ENCODE results near the gene LAMA4.
A peak's percentile ranks its signal among the peaks of the same experiment; 100 is the strongest.

Gene LAMA4

DNA sequence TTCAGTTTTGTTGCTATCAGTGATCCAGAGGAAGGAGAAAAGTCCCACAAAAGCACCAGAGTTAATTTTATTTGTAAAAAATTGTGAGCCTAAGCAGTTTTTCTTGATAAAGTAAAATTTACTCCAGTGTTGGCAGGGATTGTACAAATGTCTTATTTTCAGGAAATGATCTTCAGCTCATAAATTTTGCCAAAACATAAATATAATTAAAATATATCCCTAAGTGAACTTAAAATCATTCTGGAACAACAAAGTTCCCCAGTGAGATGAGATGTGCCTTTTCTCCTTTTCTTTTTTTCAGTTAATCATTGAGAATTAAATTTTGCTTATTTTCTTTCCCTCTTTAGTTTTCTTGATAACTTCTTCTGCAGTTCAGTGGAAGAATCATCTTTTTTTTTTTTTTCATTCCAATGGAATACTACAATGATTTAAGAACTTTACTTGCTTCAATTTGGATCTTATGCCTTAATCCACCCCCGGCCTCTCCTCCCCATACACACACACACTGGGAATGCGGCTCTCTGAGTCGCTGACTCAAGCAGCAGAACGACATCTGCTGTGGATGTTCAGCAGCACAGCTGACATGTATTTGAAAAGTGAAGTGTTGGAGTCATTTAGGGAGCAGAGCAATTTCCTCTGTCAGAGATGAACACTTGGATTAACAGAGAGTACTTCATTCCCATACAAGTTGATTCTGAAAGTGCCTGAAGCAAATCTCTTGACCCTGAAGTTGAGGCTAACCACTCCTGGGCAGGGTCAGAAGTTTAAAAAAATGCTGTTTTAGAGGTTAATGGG lies 27.7 kb upstream of the LAMA4 start:
- ChIA-PET POLR2A (interaction anchor here (0.8 to 1.2 kb wide), 2 partner anchors 28 to 96 kb away, joined by 3 to 5 read pairs; partner anchors contain the start of gene LAMA4), CTCF (interaction anchor here (0.6 to 2.2 kb wide), 5 partner anchors 12 to 1037 kb away, joined by 3 to 12 read pairs (median 5); no protein-coding TSS in a partner anchor)
- no peak for TF ChIP-seq NFRKB (IDR thresholded peaks at IDR 0.05)
- no peak for TF ChIP-seq FOXK2 (IDR thresholded peaks at IDR 0.05)
- TF ChIP-seq, protein P1, sequence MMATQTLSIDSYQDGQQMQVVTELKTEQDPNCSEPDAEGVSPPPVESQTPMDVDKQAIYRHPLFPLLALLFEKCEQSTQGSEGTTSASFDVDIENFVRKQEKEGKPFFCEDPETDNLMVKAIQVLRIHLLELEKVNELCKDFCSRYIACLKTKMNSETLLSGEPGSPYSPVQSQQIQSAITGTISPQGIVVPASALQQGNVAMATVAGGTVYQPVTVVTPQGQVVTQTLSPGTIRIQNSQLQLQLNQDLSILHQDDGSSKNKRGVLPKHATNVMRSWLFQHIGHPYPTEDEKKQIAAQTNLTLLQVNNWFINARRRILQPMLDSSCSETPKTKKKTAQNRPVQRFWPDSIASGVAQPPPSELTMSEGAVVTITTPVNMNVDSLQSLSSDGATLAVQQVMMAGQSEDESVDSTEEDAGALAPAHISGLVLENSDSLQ (IDR thresholded peaks at IDR 0.05) = peak; percentile 51
- TF ChIP-seq FOXM1 (IDR thresholded peaks at IDR 0.05; ENCODE audit: borderline replicate concordance) = no peak
- DNase-seq (ENCODE audit: extremely low spot score) = peak; percentile 65

DNA sequence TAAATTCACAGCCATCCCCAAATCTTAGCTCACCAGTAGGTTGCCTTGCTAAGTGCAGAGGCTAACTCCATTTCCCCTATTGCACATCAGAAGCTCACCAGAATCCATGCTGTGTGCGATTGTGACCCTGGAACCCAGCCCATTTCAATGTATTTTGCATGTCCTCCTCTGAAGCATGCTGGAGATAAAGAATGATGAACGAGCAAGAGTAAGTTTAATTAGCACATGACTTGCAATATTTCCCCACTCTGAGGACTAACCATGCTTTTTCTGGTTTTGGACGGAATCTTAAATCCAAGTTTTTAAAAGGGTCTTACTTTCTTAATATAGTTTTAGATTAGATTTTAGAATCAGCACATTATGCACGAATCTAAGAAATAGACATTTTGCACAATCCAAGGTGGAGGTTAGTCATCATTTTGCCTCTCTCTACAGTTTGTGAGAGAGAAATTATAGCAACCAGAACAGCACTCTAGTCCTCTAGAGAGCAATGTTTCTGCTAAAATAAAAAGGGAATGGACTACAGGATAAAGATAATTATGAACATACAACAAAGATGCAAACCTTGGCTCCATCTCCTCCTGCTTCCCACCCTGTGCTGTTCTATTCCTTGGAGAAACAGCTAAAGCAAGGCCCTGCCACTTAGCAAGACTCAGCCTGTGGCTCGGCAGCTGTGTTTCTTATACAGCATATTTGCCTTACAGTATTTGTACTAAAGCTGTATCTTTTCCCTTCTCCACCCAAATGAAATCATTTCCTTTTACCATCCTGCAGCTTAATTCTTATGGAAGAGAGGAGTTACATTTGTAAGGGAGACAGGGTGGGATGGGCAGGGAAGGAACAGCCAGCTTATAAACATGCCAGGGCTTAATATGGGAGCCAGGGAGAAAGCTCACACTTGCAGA lies 24.9 kb upstream of the LAMA4 start:
- TF ChIP-seq LEF1 (IDR thresholded peaks at IDR 0.05; ENCODE audit: borderline replicate concordance) (no peak), L3MBTL2 (conservative IDR thresholded peaks at IDR 0.05) (no peak), BHLHE40 (IDR thresholded peaks at IDR 0.05; ENCODE audit: borderline replicate concordance) (no peak), SUZ12 (IDR thresholded peaks at IDR 0.05) (no peak), NFRKB (IDR thresholded peaks at IDR 0.05) (no peak), SP1 (IDR thresholded peaks at IDR 0.05) (no peak), ELF4 (IDR thresholded peaks at IDR 0.05) (no peak), FOXA1 (IDR thresholded peaks at IDR 0.05) (no peak), ZNF384 (IDR thresholded peaks at IDR 0.05) (no peak), HDGF (IDR thresholded peaks at IDR 0.05; ENCODE audit: borderline replicate concordance) (no peak), FOXK2 (IDR thresholded peaks at IDR 0.05) (no peak), CTBP1 (IDR thresholded peaks at IDR 0.05; ENCODE audit: borderline replicate concordance) (no peak)
- TF ChIP-seq, protein P1 (IDR thresholded peaks at IDR 0.05) = no peak
- ChIA-PET CTCF (interaction anchor here (0.8 to 1.3 kb wide), 3 partner anchors 10 to 116 kb away, joined by 3 to 5 read pairs (median 4); no protein-coding TSS in a partner anchor), POLR2A (interaction anchor here (1.3 kb wide), 1 partner anchor 25 kb away, joined by 5 read pairs; the partner anchor contains the start of gene LAMA4)
- DNase-seq (ENCODE audit: extremely low spot score) = no peak

DNA sequence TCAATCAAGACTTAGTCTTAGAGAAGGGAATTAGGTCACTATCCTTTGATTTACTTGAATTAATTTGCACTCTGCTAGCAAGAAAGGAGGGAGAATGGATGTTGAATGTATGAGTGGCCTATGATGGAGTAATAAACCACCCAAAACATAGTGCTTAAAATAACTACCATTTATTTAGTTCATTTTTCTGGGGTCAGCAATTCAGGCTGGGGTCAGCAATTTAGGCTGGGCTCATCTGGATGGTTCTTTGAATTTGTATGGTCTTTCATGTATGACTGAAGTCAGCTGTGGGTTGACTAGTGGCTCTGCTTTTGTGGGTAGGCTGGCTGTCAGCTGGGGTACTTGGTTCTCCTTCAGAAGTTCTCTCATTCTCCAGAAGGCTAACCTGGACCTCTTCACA lies 21.0 kb upstream of the LAMA4 start:
- ChIA-PET POLR2A (interaction anchor here (1.4 kb wide), 1 partner anchor 21 kb away, joined by 3 read pairs; the partner anchor contains the start of gene LAMA4), CTCF (interaction anchor here (0.6 to 0.9 kb wide), 2 partner anchors 109 to 159 kb away, joined by 3 read pairs; no protein-coding TSS in a partner anchor)
- TF ChIP-seq SUZ12 (IDR thresholded peaks at IDR 0.05) = no peak
- TF ChIP-seq NFRKB (IDR thresholded peaks at IDR 0.05) = no peak
- no peak for TF ChIP-seq ARNT (IDR thresholded peaks at IDR 0.05)

DNA sequence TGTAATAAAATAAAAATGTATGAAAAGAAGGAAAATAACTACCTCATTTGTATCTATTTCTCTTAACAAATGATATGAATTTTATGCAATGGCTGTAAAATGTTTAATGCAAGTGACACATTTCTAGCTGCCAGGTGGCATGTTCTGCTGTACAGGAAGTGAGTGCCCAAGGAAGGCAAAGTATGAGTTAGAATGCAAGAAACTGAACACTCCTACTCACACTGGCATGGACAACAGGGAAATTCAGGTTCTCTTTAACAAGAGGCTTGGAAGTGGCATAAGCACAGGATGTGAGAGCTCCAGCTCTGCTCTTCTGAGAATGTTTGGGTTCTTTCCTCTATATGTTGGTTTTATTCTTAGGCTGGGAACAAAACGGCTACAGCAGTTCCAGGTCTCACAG lies 20.4 kb upstream of the LAMA4 start:
- POLR2A ChIA-PET = no interaction called here
- no peak for TF ChIP-seq LEF1 (IDR thresholded peaks at IDR 0.05; ENCODE audit: borderline replicate concordance)
- no peak for TF ChIP-seq FOXM1 (IDR thresholded peaks at IDR 0.05; ENCODE audit: borderline replicate concordance)
- TF ChIP-seq BHLHE40 (IDR thresholded peaks at IDR 0.05; ENCODE audit: borderline replicate concordance) = no peak
- TF ChIP-seq NFRKB (IDR thresholded peaks at IDR 0.05) = no peak
- no peak for TF ChIP-seq ARNT (IDR thresholded peaks at IDR 0.05)
- no peak for TF ChIP-seq ELF4 (IDR thresholded peaks at IDR 0.05)
- no peak for TF ChIP-seq FOXA1 (IDR thresholded peaks at IDR 0.05)
- TF ChIP-seq TARDBP (IDR thresholded peaks at IDR 0.05) = no peak
- no peak for TF ChIP-seq HDGF (IDR thresholded peaks at IDR 0.05; ENCODE audit: borderline replicate concordance)
- TF ChIP-seq FOXK2 (IDR thresholded peaks at IDR 0.05) = no peak
- no peak for TF ChIP-seq SP1 (IDR thresholded peaks at IDR 0.05)
- TF ChIP-seq, protein P1 (IDR thresholded peaks at IDR 0.05) = no peak
- no peak for TF ChIP-seq L3MBTL2 (conservative IDR thresholded peaks at IDR 0.05)
- TF ChIP-seq ZNF384 (IDR thresholded peaks at IDR 0.05) = no peak
- no peak for TF ChIP-seq CTBP1 (IDR thresholded peaks at IDR 0.05; ENCODE audit: borderline replicate concordance)
- TF ChIP-seq SUZ12 (IDR thresholded peaks at IDR 0.05) = no peak
- CTCF ChIA-PET = interaction anchor here (0.9 kb wide), 1 partner anchor 108 kb away, joined by 3 read pairs; no protein-coding TSS in a partner anchor
- no peak for DNase-seq (ENCODE audit: extremely low spot score)

More for the DNA sequence above, 21.0 kb upstream of the LAMA4 start:
- DNase-seq (ENCODE audit: extremely low spot score) = no peak

DNA sequence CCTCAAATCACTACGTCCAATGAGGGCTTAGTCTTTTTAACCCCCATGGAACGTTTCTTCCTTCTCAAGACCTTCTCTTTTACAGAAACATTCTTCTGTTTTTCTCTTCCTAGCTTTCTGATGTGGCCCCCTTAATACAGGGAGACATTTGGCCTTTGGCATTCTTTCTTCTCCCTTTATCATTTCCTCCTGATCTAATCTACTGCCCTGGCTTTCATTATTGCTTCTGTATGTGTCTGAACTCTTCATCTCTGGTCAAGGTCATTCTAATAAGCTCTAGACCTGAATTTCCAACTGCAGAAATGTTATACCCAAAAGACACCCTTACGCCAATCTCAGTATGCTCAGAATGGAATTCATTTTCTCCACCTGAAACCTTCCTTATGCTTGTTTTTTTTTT lies 18.4 kb upstream of the LAMA4 start:
- CTCF ChIA-PET = no interaction called here

More for the DNA sequence above, 18.4 kb upstream of the LAMA4 start:
- DNase-seq (ENCODE audit: extremely low spot score) = no peak
- POLR2A ChIA-PET = interaction anchor here (1.2 kb wide), 1 partner anchor 19 kb away, joined by 3 read pairs; the partner anchor contains the start of gene LAMA4
- no peak for TF ChIP-seq CTBP1 (IDR thresholded peaks at IDR 0.05; ENCODE audit: borderline replicate concordance)
- TF ChIP-seq HDGF (IDR thresholded peaks at IDR 0.05; ENCODE audit: borderline replicate concordance) = no peak
- no peak for TF ChIP-seq FOXM1 (IDR thresholded peaks at IDR 0.05; ENCODE audit: borderline replicate concordance)
- TF ChIP-seq L3MBTL2 (conservative IDR thresholded peaks at IDR 0.05) = no peak
- TF ChIP-seq ZNF384 (IDR thresholded peaks at IDR 0.05) = no peak
- TF ChIP-seq, protein P1 (IDR thresholded peaks at IDR 0.05) = no peak
- no peak for TF ChIP-seq FOXK2 (IDR thresholded peaks at IDR 0.05)
- TF ChIP-seq FOXA1 (IDR thresholded peaks at IDR 0.05) = no peak
- TF ChIP-seq BHLHE40 (IDR thresholded peaks at IDR 0.05; ENCODE audit: borderline replicate concordance) = no peak
- no peak for TF ChIP-seq SP1 (IDR thresholded peaks at IDR 0.05)
- no peak for TF ChIP-seq TARDBP (IDR thresholded peaks at IDR 0.05)
- TF ChIP-seq NFRKB (IDR thresholded peaks at IDR 0.05) = no peak
- no peak for TF ChIP-seq LEF1 (IDR thresholded peaks at IDR 0.05; ENCODE audit: borderline replicate concordance)
- no peak for TF ChIP-seq SUZ12 (IDR thresholded peaks at IDR 0.05)
- TF ChIP-seq ELF4 (IDR thresholded peaks at IDR 0.05) = no peak
- no peak for TF ChIP-seq ARNT (IDR thresholded peaks at IDR 0.05)

All from HEK293T (cell line).